OCI-LY1 (cell line): ENCODE measurements around the gene VSIG4.

Experiments
- EZH2 ChIP-seq: fragments of 200-600 bp; sonication (generic), shearing (Covaris generic); IDR thresholded peaks from 2 replicates; pipeline ENCODE4 v1.8.0; 2017; ENCODE audit warnings: borderline replicate concordance, mixed run types, mild to moderate bottlenecking, antibody characterized with exemption, low read length, moderate library complexity, mixed read lengths
- TF ChIP-seq, protein P1 (sequence below): fragments of 200-600 bp; sonication (generic), shearing (Covaris generic); IDR thresholded peaks from 2 replicates; pipeline ENCODE4 v1.5.1; 2017; ENCODE audit warnings: mild to moderate bottlenecking, antibody characterized with exemption, low read length, moderate library complexity, mixed read lengths

DNA sequence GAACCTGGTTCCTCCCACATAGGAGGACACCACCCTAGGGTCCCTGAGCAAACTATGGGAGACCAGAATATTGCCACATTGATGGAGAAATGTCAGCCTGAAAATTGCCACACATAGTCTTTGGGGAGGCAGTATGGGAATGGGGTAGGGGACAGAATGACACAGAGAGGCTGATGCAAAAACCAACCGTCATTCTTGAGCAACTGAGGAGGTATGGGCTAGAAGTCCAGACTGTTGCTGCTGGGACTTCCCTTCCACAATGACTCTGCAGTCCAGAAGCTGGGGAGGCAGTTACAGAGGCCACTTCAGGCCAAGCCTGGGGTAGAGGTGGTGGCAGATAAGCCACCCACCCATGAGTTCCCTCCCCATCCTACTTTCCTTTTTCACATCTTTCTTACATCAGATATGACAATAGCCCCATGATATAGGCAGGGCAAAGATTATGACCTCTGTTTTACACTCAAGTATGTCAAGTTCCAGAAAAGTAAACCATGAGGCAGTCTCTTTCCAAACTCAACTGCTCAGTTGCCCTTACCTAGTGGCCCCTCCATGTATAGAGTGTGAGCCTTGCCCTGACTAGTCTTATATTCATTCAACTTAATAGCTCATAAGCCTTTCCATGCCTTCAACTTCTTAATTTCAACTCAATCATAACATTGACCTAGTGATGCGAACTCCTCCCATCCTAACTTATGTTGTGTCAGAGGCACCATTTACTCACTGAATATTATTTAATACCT lies 41.7 kb downstream of the VSIG4 start:
- TF ChIP-seq, protein P1, sequence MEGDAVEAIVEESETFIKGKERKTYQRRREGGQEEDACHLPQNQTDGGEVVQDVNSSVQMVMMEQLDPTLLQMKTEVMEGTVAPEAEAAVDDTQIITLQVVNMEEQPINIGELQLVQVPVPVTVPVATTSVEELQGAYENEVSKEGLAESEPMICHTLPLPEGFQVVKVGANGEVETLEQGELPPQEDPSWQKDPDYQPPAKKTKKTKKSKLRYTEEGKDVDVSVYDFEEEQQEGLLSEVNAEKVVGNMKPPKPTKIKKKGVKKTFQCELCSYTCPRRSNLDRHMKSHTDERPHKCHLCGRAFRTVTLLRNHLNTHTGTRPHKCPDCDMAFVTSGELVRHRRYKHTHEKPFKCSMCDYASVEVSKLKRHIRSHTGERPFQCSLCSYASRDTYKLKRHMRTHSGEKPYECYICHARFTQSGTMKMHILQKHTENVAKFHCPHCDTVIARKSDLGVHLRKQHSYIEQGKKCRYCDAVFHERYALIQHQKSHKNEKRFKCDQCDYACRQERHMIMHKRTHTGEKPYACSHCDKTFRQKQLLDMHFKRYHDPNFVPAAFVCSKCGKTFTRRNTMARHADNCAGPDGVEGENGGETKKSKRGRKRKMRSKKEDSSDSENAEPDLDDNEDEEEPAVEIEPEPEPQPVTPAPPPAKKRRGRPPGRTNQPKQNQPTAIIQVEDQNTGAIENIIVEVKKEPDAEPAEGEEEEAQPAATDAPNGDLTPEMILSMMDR, result no peak
- TF ChIP-seq EZH2, result no peak
